ENCODE measurements around the gene BRD4. TPM values are rescaled to one million over a fixed set of nuclear protein-coding genes. Genes with fewer than 3 reads are reported as not detected.
"Not testable (repeated sequence)": the region's sequence is repeated elsewhere in the genome, so short reads cannot be mapped to it uniquely, and the experiment has no call there.

Gene BRD4
- polyA plus RNA-seq, 1 donor from 2014 or later, result 3.6 TPM

DNA sequence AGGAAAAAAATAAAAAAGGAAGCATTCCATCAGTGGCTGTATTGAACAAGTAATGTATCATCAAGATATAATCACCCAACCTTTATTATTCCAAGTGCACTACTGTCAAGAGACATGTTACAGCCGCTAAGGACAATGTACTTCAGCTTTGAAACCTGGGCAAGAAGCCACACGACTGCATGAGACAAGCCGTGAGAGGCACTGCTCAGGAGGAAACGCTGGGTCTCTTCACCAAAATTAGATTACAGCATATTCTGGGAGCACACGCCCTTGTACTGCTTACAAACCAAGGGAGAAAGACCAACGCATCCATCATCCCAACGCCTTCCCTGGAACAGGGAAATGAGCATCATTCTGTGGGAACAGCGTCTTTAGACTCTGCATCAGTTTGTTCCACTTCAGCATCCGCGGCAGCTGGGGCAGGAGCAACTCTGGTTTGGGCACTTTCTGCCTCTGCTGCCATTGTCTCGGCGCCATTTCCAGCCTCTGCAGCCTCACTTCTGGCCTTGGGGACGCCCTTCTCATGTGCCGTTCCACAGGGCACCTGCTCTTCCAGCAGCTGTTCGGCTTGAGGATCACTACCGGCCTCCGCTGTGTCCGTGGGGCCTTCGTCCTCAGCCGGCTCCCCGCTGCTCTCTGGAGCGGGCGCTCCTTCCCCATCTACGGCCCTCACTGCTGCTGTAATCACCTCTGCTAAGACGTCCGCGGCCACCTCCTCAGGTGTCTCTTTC, 22.4 kb upstream of the BRD4 start:
- H3K27me3 ChIP-seq (ENCODE audit: insufficient read depth, low read depth, low read length), result no peaks in the 10 kb centered on the region
- no peak for TF ChIP-seq MXI1 (conservative IDR thresholded peaks at IDR 0.05; ENCODE audit: poor library complexity, severe bottlenecking)
- TF ChIP-seq POLR2AphosphoS5 (IDR thresholded peaks at IDR 0.05), result no peak
- no peak for TF ChIP-seq CTCF (IDR thresholded peaks at IDR 0.05; ENCODE audit: poor library complexity, severe bottlenecking)
- no peak for TF ChIP-seq RAD21 (conservative IDR thresholded peaks at IDR 0.05)
- TF ChIP-seq SMC3 (conservative IDR thresholded peaks at IDR 0.05; ENCODE audit: poor library complexity), result no peak
- H3K4me2 ChIP-seq (ENCODE audit: low read length), result no peak overlapping the region
- H3F3A ChIP-seq (ENCODE audit: insufficient read depth, low read length, poor library complexity, severe bottlenecking), result no peaks in the 10 kb centered on the region
- no peak overlapping the region for H3K9ac ChIP-seq (ENCODE audit: low read length)
- H3K27ac ChIP-seq (ENCODE audit: low read length), result no peak overlapping the region
- no peaks in the 10 kb centered on the region for H3K79me2 ChIP-seq (replicated peaks; ENCODE audit: insufficient read depth, low read length)
- H3K9me3 ChIP-seq (ENCODE audit: low read length), result no peaks in the 10 kb centered on the region
- H4K20me1 ChIP-seq (ENCODE audit: insufficient read depth), result no peaks in the 10 kb centered on the region
- H2AFZ ChIP-seq (ENCODE audit: low read depth, low read length), result no peak overlapping the region
- H3K4me3 ChIP-seq (ENCODE audit: low read length), result no peak overlapping the region
- no peaks in the 10 kb centered on the region for H3K36me3 ChIP-seq (ENCODE audit: insufficient read depth, low read length)
- H3K9me2 ChIP-seq (ENCODE audit: insufficient read depth, low read length), result no peaks in the 10 kb centered on the region

DNA sequence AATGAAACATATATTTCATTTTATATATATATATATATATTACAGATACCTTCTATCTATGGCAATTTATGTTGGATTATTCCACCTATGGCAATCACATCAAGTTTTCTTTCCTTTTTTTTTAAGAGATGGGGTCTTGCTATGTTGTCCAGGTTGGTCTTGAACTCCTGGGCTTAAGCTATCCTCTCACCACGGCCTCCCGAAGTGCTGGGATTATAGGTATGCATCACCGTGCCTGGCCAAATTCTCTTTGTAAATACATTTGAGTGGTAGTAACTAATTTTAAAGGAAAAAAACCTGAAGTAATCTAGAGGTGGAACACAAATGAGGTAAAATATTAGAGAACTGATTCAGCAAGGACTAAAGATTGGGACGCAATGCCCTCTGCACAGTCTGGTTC, 21.6 kb upstream of the BRD4 start:
- H3K9me2 ChIP-seq (ENCODE audit: insufficient read depth, low read length), result no peaks in the 10 kb centered on the region
- no peak overlapping the region for H3K9ac ChIP-seq (ENCODE audit: low read length)
- no peak overlapping the region for H3K4me2 ChIP-seq (ENCODE audit: low read length)
- H2AFZ ChIP-seq (ENCODE audit: low read depth, low read length), result no peak overlapping the region
- H3K27me3 ChIP-seq (ENCODE audit: insufficient read depth, low read depth, low read length), result no peaks in the 10 kb centered on the region
- no peaks in the 10 kb centered on the region for H3K9me3 ChIP-seq (ENCODE audit: low read length)
- H3K4me3 ChIP-seq (ENCODE audit: low read length), result no peak overlapping the region
- H3K79me2 ChIP-seq (replicated peaks; ENCODE audit: insufficient read depth, low read length), result no peaks in the 10 kb centered on the region
- no peaks in the 10 kb centered on the region for H3F3A ChIP-seq (ENCODE audit: insufficient read depth, low read length, poor library complexity, severe bottlenecking)
- no peak overlapping the region for H3K27ac ChIP-seq (ENCODE audit: low read length)
- TF ChIP-seq REST (IDR thresholded peaks at IDR 0.05; ENCODE audit: borderline replicate concordance) (no peak), EZH2 (IDR thresholded peaks at IDR 0.05; ENCODE audit: borderline replicate concordance, insufficient read depth, low read length, poor library complexity, severe bottlenecking) (no peak), SMC3 (conservative IDR thresholded peaks at IDR 0.05; ENCODE audit: poor library complexity) (no peak), EP300 (conservative IDR thresholded peaks at IDR 0.05; ENCODE audit: poor library complexity, severe bottlenecking) (no peak)
- no peaks in the 10 kb centered on the region for H3K36me3 ChIP-seq (ENCODE audit: insufficient read depth, low read length)
- no peaks in the 10 kb centered on the region for H4K20me1 ChIP-seq (ENCODE audit: insufficient read depth)

DNA sequence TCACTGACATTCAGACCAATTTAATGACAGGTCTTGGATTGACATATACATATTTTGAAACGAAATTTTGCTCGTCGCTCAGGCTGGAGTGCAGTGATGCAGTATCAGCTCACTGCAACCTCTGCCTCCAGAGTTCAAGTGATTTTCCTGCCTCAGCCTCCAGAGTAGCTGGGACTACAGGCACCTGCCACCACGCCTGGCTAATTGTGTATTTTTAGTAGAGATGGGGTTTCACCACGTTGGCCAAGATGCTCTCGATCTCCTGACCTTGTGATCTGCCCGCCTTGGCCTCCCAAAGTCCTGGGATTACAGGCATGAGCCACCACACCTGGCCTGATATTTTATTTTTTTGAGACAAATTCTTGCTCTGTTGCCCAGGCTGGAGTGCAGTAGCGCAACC, 20.2 kb upstream of the BRD4 start:
- H2AFZ ChIP-seq (ENCODE audit: low read depth, low read length); H3F3A ChIP-seq (ENCODE audit: insufficient read depth, low read length, poor library complexity, severe bottlenecking); H3K9ac ChIP-seq (ENCODE audit: low read length); H3K36me3 ChIP-seq (ENCODE audit: insufficient read depth, low read length); H3K27ac ChIP-seq (ENCODE audit: low read length); H3K9me3 ChIP-seq (ENCODE audit: low read length); H3K27me3 ChIP-seq (ENCODE audit: insufficient read depth, low read depth, low read length); H3K79me2 ChIP-seq (replicated peaks; ENCODE audit: insufficient read depth, low read length); H3K4me3 ChIP-seq (ENCODE audit: low read length); H4K20me1 ChIP-seq (ENCODE audit: insufficient read depth); H3K9me2 ChIP-seq (ENCODE audit: insufficient read depth, low read length); H3K4me2 ChIP-seq (ENCODE audit: low read length): not testable (repeated sequence)

GRCh38 chr19:15341328-15341727, 9.0 kb upstream of the BRD4 start:
- not testable (repeated sequence) for H3K4me3 ChIP-seq (ENCODE audit: low read length); H3K27ac ChIP-seq (ENCODE audit: low read length); H3K27me3 ChIP-seq (ENCODE audit: insufficient read depth, low read depth, low read length); H3K9me2 ChIP-seq (ENCODE audit: insufficient read depth, low read length); H3K9me3 ChIP-seq (ENCODE audit: low read length); H3K4me2 ChIP-seq (ENCODE audit: low read length); H3K36me3 ChIP-seq (ENCODE audit: insufficient read depth, low read length); H3K79me2 ChIP-seq (replicated peaks; ENCODE audit: insufficient read depth, low read length); H3K9ac ChIP-seq (ENCODE audit: low read length); H3F3A ChIP-seq (ENCODE audit: insufficient read depth, low read length, poor library complexity, severe bottlenecking); H2AFZ ChIP-seq (ENCODE audit: low read depth, low read length); H4K20me1 ChIP-seq (ENCODE audit: insufficient read depth)

Data from neural cell (in vitro differentiated cells).